ENCODE data around the gene WWOX.

Gene WWOX

GRCh38 chr16:78118469-78119025, 19.1 kb downstream of the WWOX start:
- Mint-ChIP-seq H3K27ac (no peak overlapping the region), H3K4me1 (ENCODE audit: low read depth) (peaks cover 3% of the 10 kb centered on the region), H3K4me3 (no peak overlapping the region), H3K9me3 (no peaks in the 10 kb centered on the region), H3K27me3 (ENCODE audit: low read depth) (no peaks in the 10 kb centered on the region), H3K36me3 (ENCODE audit: low read depth) (peaks cover 17% of the 10 kb centered on the region)
- DNase-seq (ENCODE audit: low spot score) = no peak

GRCh38 chr16:78122774-78123315, 23.4 kb downstream of the WWOX start:
- H3K4me1 Mint-ChIP-seq (ENCODE audit: low read depth) = peaks cover 3% of the 10 kb centered on the region
- H3K36me3 Mint-ChIP-seq (ENCODE audit: low read depth) = peaks cover 3% of the 10 kb centered on the region
- H3K27me3 Mint-ChIP-seq (ENCODE audit: low read depth) = no peaks in the 10 kb centered on the region
- DNase-seq (ENCODE audit: low spot score) = no peak
- peak overlapping the region; percentile 65 for H3K27ac Mint-ChIP-seq
- H3K9me3 Mint-ChIP-seq = no peaks in the 10 kb centered on the region
- H3K4me3 Mint-ChIP-seq = no peak overlapping the region

GRCh38 chr16:78125112-78125844, 25.8 kb downstream of the WWOX start:
- Mint-ChIP-seq H3K27ac (no peak overlapping the region), H3K36me3 (ENCODE audit: low read depth) (peaks cover 2% of the 10 kb centered on the region), H3K4me3 (no peak overlapping the region), H3K27me3 (ENCODE audit: low read depth) (no peaks in the 10 kb centered on the region), H3K9me3 (no peaks in the 10 kb centered on the region), H3K4me1 (ENCODE audit: low read depth) (peaks cover 3% of the 10 kb centered on the region)
- no peak for DNase-seq (ENCODE audit: low spot score)

GRCh38 chr16:78126662-78127061, 27.2 kb downstream of the WWOX start:
- Mint-ChIP-seq H3K36me3 (ENCODE audit: low read depth) (peaks cover 2% of the 10 kb centered on the region), H3K27ac (no peak overlapping the region), H3K4me1 (ENCODE audit: low read depth) (peaks cover 3% of the 10 kb centered on the region), H3K9me3 (no peaks in the 10 kb centered on the region), H3K4me3 (no peak overlapping the region), H3K27me3 (ENCODE audit: low read depth) (no peaks in the 10 kb centered on the region)
- DNase-seq (ENCODE audit: low spot score) = no peak

DNA sequence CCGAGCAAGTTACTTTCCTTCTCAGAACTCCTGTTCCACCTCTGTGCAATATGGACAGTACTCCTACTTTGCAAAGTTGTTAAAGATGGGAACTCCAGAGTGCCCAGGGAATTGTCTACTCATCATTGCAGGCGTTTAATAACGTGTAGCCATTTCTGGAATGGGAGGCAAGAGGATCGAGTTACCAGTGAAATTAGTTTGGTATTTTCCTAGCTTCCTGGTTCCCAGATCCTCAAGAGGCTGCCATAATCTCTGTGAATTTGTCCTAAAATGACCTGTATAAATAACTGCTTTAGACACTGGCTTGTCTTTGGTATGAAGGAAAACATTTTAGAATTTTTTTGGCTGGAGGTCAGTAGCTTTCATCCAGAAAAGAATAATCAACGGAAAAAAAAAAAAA, 27.7 kb downstream of the WWOX start:
- DNase-seq (ENCODE audit: low spot score) = no peak
- Mint-ChIP-seq H3K9me3 (no peaks in the 10 kb centered on the region), H3K27me3 (ENCODE audit: low read depth) (no peaks in the 10 kb centered on the region), H3K4me3 (no peak overlapping the region), H3K4me1 (ENCODE audit: low read depth) (peaks cover 3% of the 10 kb centered on the region), H3K27ac (no peak overlapping the region), H3K36me3 (ENCODE audit: low read depth) (peaks cover 2% of the 10 kb centered on the region)

DNA sequence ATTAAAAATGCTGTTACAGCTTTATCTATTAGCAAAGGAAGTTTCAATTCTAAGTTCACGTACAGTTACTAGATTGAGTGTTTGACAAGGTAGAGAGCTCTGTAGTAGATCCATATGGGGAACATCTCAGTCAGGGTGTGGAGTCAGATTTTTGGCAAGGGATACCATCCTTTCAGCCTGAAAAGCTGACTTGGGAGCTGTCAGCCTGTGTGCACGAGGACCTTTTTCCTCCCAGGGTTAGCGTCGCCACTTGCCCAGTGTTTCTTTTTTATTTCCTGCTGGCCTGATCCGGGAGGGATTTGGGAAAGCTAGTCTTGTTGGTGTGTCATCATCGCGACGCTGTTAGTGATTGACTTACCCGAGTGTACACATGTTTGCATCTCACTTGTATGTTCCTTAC, 29.5 kb downstream of the WWOX start:
- Mint-ChIP-seq H3K4me3 (no peak overlapping the region), H3K9me3 (no peaks in the 10 kb centered on the region), H3K27ac (no peak overlapping the region), H3K27me3 (ENCODE audit: low read depth) (no peaks in the 10 kb centered on the region), H3K4me1 (ENCODE audit: low read depth) (no peaks in the 10 kb centered on the region), H3K36me3 (ENCODE audit: low read depth) (peaks cover 2% of the 10 kb centered on the region)
- no peak for DNase-seq (ENCODE audit: low spot score)

GRCh38 chr16:78129349-78129748, 29.9 kb downstream of the WWOX start:
- H3K27me3 Mint-ChIP-seq (ENCODE audit: low read depth) = no peaks in the 10 kb centered on the region

GRCh38 chr16:78130083-78130608, 30.7 kb downstream of the WWOX start:
- Mint-ChIP-seq H3K27me3 (ENCODE audit: low read depth) (no peaks in the 10 kb centered on the region), H3K4me1 (ENCODE audit: low read depth) (peaks cover 6% of the 10 kb centered on the region), H3K4me3 (no peak overlapping the region), H3K9me3 (no peaks in the 10 kb centered on the region), H3K27ac (no peak overlapping the region), H3K36me3 (ENCODE audit: low read depth) (peaks cover 2% of the 10 kb centered on the region)
- DNase-seq (ENCODE audit: low spot score) = no peak

More at GRCh38 chr16:78129349-78129748, 29.9 kb downstream of the WWOX start:
- DNase-seq (ENCODE audit: low spot score) = no peak
- no peaks in the 10 kb centered on the region for H3K4me1 Mint-ChIP-seq (ENCODE audit: low read depth)
- H3K36me3 Mint-ChIP-seq (ENCODE audit: low read depth) = peaks cover 2% of the 10 kb centered on the region
- H3K4me3 Mint-ChIP-seq = no peak overlapping the region
- H3K27ac Mint-ChIP-seq = no peak overlapping the region
- no peaks in the 10 kb centered on the region for H3K9me3 Mint-ChIP-seq

DNA sequence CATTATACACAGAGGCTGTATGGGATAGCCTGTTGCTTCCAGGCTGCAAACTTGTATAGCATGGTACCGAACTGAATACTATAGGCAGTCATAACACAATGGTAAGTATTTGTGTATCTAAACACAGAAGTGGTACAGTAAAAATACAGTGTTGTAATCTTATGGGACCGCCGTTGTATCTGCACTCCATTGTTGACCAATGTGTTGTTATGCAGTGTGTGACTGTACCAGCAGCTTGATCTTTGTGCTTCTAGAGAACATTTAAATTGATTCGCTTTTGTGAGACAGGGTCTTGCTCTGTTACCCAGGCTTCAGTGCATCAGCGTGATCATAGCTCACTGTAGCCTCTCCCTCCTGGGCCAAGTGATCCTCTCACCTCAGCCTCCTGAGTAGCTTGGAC, 31.5 kb downstream of the WWOX start:
- no peak for DNase-seq (ENCODE audit: low spot score)
- no peak overlapping the region for H3K4me3 Mint-ChIP-seq
- no peaks in the 10 kb centered on the region for H3K27me3 Mint-ChIP-seq (ENCODE audit: low read depth)
- no peak overlapping the region for H3K27ac Mint-ChIP-seq
- peaks cover 10% of the 10 kb centered on the region for H3K4me1 Mint-ChIP-seq (ENCODE audit: low read depth)
- no peaks in the 10 kb centered on the region for H3K9me3 Mint-ChIP-seq
- peaks cover 2% of the 10 kb centered on the region for H3K36me3 Mint-ChIP-seq (ENCODE audit: low read depth)

DNA sequence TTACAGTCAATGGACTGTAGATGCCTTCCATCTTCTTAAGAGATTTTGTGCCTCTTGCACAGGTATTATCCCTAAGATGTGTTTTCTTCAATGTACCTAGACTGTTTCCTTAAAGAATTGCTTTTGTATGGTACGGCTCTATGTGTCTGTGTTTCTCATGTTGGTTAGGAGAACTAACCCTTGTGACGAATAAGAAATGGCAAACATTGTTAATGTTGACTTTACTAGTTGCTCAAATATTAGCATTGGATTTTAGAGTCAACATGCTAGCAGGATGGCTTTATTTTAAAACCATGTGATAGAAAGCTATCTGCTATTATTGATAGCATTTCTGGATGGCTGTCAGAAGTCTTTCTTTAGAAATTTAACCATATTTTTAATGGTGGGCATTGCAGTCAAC, 34.5 kb downstream of the WWOX start:
- H3K4me1 Mint-ChIP-seq (ENCODE audit: low read depth) = peaks cover 10% of the 10 kb centered on the region
- no peak overlapping the region for H3K27ac Mint-ChIP-seq
- no peaks in the 10 kb centered on the region for H3K27me3 Mint-ChIP-seq (ENCODE audit: low read depth)
- H3K36me3 Mint-ChIP-seq (ENCODE audit: low read depth) = peaks cover 2% of the 10 kb centered on the region
- DNase-seq (ENCODE audit: low spot score) = no peak
- H3K4me3 Mint-ChIP-seq = no peak overlapping the region
- no peaks in the 10 kb centered on the region for H3K9me3 Mint-ChIP-seq

GRCh38 chr16:78134944-78135619, 35.6 kb downstream of the WWOX start:
- H3K4me3 Mint-ChIP-seq = no peak overlapping the region
- DNase-seq (ENCODE audit: low spot score) = no peak
- H3K27me3 Mint-ChIP-seq (ENCODE audit: low read depth) = no peaks in the 10 kb centered on the region
- H3K27ac Mint-ChIP-seq = no peak overlapping the region
- no peaks in the 10 kb centered on the region for H3K9me3 Mint-ChIP-seq
- peaks cover 10% of the 10 kb centered on the region for H3K4me1 Mint-ChIP-seq (ENCODE audit: low read depth)
- peaks cover 2% of the 10 kb centered on the region for H3K36me3 Mint-ChIP-seq (ENCODE audit: low read depth)

GRCh38 chr16:78137179-78137578, 37.7 kb downstream of the WWOX start:
- Mint-ChIP-seq H3K27ac (no peak overlapping the region), H3K27me3 (ENCODE audit: low read depth) (no peaks in the 10 kb centered on the region), H3K36me3 (ENCODE audit: low read depth) (peaks cover 2% of the 10 kb centered on the region)

GRCh38 chr16:78137782-78138616, 38.5 kb downstream of the WWOX start:
- DNase-seq (ENCODE audit: low spot score) = no peak
- H3K9me3 Mint-ChIP-seq = no peaks in the 10 kb centered on the region
- H3K27me3 Mint-ChIP-seq (ENCODE audit: low read depth) = no peaks in the 10 kb centered on the region
- H3K27ac Mint-ChIP-seq = no peak overlapping the region
- no peak overlapping the region for H3K4me3 Mint-ChIP-seq
- peaks cover 10% of the 10 kb centered on the region for H3K4me1 Mint-ChIP-seq (ENCODE audit: low read depth)
- H3K36me3 Mint-ChIP-seq (ENCODE audit: low read depth) = no peaks in the 10 kb centered on the region

More at GRCh38 chr16:78137179-78137578, 37.7 kb downstream of the WWOX start:
- H3K9me3 Mint-ChIP-seq = no peaks in the 10 kb centered on the region
- H3K4me3 Mint-ChIP-seq = no peak overlapping the region
- DNase-seq (ENCODE audit: low spot score) = no peak
- peaks cover 10% of the 10 kb centered on the region for H3K4me1 Mint-ChIP-seq (ENCODE audit: low read depth)
